Left lung (tissue), 10 donors: ENCODE data around the gene RAB24. TPM values are rescaled to one million over a fixed set of nuclear protein-coding genes. Genes with fewer than 3 reads are reported as not detected.

Experiments
- ATAC-seq: fragments of 200-7000 bp; cut with Tn5 transposase; one replicate; pipeline ENCODE4 v1.9.1; 2020; ENCODE audit warnings: moderate library complexity
- DNase-seq, 4 donors: peaks; one replicate each; pipeline ENCODE4 v3.0.0-alpha.2; 2013 to 2020
- H3K27ac ChIP-seq, 2 donors: fragments of 200-600 bp; sonication (generic) in 1 of 2; one replicate each; pipeline versions ENCODE4 v1.5.0 to v1.8.0; 2020 to 2021
- H3K27me3 ChIP-seq, 2 donors: fragments of 200-600 bp; sonication (generic) in 1 of 2; one replicate each; pipeline versions ENCODE4 v1.5.0 to v1.8.0; 2020 to 2021
- H3K36me3 ChIP-seq, 2 donors: fragments of 200-600 bp; sonication (generic) in 1 of 2; one replicate each; pipeline versions ENCODE4 v1.5.0 to v1.8.0; 2020 to 2021
- H3K4me1 ChIP-seq, 2 donors: fragments of 200-600 bp; one replicate each; pipeline ENCODE4 v1.8.0; 2021
- H3K4me3 ChIP-seq, 2 donors: fragments of 200-600 bp; sonication (generic) in 1 of 2; one replicate each; pipeline versions ENCODE4 v1.5.0 to v1.8.0; 2020 to 2021; ENCODE audit warnings: mild to moderate bottlenecking in 1 of 2
- H3K9me3 ChIP-seq, 2 donors: fragments of 200-600 bp; sonication (generic) in 1 of 2; one replicate each; pipeline versions ENCODE4 v1.5.0 to v1.8.0; 2020 to 2021
- CTCF ChIP-seq, 2 donors: fragments of 200-600 bp; sonication (generic) in 1 of 2; IDR thresholded peaks; one replicate each; pipeline versions ENCODE4 v1.5.0 to v1.8.0; 2021; ENCODE audit warnings: antibody characterized with exemption in 2 of 2
- intact Hi-C, 2 donors: fragments of 100-400 bp; cut with DNase I; formaldehyde crosslinking; loops; one replicate each; pipeline versions ENCODE4 v1.11.2 to v1.14.2; 2022
- polyA plus RNA-seq, 6 donors: library from polyadenylated mRNA; unstranded; fragments of 120-200 nt; gene quantifications; one replicate each; pipeline ENCODE4 v1.2.1, GENCODE V29; 2013; ENCODE audit not compliant: insufficient read length in 6 of 6
- total RNA-seq, 2 donors: library from RNA; stranded (reverse); fragmentation: NEBNext Ultra II Directional; extraction: Animal tissue kit (Norgen Biotek cat#: 25700); gene quantifications; one replicate each; pipeline ENCODE4 v1.2.1, GENCODE V29; 2021
- donor health status: DM: no; HTN: yes; CAD: no.
- donor health status: DM: no; HTN: no; CAD: no.

Gene RAB24
- total and polyA plus RNA-seq, 8 donors = 24.2 to 39.7 (median 29.6) TPM

GRCh38 chr5:177333420-177334154 lies 30.1 kb upstream of the RAB24 start:
- ATAC-seq = no peak

GRCh38 chr5:177332896-177333260 lies 29.4 kb upstream of the RAB24 start:
- Histone ChIP-seq H3K27me3 (no peaks in the 10 kb centered on the region), H3K36me3 (peaks cover 0 to 93% of the 10 kb centered on the region in 2 donors), H3K4me3 (no peak overlapping the region), H3K9me3 (no peaks in the 10 kb centered on the region), H3K4me1 (peaks cover 0 to 8% of the 10 kb centered on the region in 2 donors), H3K27ac (no peak overlapping the region)
- no peak for ATAC-seq
- no peak for TF ChIP-seq CTCF (IDR thresholded peaks at IDR 0.05)
- peak in 1 of 4 donors; percentile 66 for DNase-seq
- intact Hi-C loops = no loop called here

More at GRCh38 chr5:177333420-177334154, 30.1 kb upstream of the RAB24 start:
- intact Hi-C loops = no loop called here
- Histone ChIP-seq H3K4me3 (no peak overlapping the region), H3K27me3 (no peaks in the 10 kb centered on the region), H3K4me1 (peaks cover 0 to 9% of the 10 kb centered on the region in 2 donors), H3K36me3 (peaks cover 0 to 96% of the 10 kb centered on the region in 2 donors), H3K27ac (no peak overlapping the region), H3K9me3 (no peaks in the 10 kb centered on the region)
- peak in 1 of 4 donors; percentile 33 for DNase-seq
- TF ChIP-seq CTCF (IDR thresholded peaks at IDR 0.05) = no peak

GRCh38 chr5:177332031-177332895 lies 28.7 kb upstream of the RAB24 start:
- Histone ChIP-seq H3K4me1 (peaks cover 0 to 10% of the 10 kb centered on the region in 2 donors), H3K36me3 (peaks cover 0 to 91% of the 10 kb centered on the region in 2 donors), H3K4me3 (no peak overlapping the region), H3K27me3 (no peaks in the 10 kb centered on the region), H3K27ac (no peak overlapping the region), H3K9me3 (no peaks in the 10 kb centered on the region)
- TF ChIP-seq CTCF (IDR thresholded peaks at IDR 0.05) = no peak
- DNase-seq = peak in 1 of 4 donors; percentile 61
- ATAC-seq = no peak
- intact Hi-C loops = no loop called here

- intact Hi-C loops = no loop called here
- no peak for TF ChIP-seq CTCF (IDR thresholded peaks at IDR 0.05)
- no peaks in the 10 kb centered on the region for H3K27me3 ChIP-seq
- peaks cover 0 to 81% of the 10 kb centered on the region in 2 donors for H3K36me3 ChIP-seq
- H3K27ac ChIP-seq = no peak overlapping the region
- H3K4me1 ChIP-seq = peaks cover 0 to 10% of the 10 kb centered on the region in 2 donors
- ATAC-seq = no peak
- no peaks in the 10 kb centered on the region for H3K9me3 ChIP-seq
- DNase-seq = peak in 1 of 4 donors; percentile 61
- no peak overlapping the region for H3K4me3 ChIP-seq
Measured at GRCh38 chr5:177330991-177331842, 27.7 kb upstream of the RAB24 start.
